Adrenal gland (tissue), 5 donors: Measurements from ENCODE around the gene LARP4B.

Experiments
- CTCF ChIP-seq, 6 experiments: fragments of 450-650 bp in 4 of 6; fragments of 200-600 bp in 2 of 6; sonication (generic) in 1 of 6; IDR thresholded peaks; 1 replicate in 5 of 6; 2 replicates in 1 of 6; pipeline versions ENCODE4 v1.5.1 to v1.8.0; 2016 to 2021; ENCODE audit warnings: antibody characterized with exemption in 6 of 6, mild to moderate bottlenecking in 2 of 6, moderate library complexity in 1 of 6
- POLR2A ChIP-seq, 2 donors: fragments of 450-650 bp; IDR thresholded peaks; one replicate each; pipeline ENCODE4 v1.6.1; 2017; ENCODE audit warnings: antibody characterized with exemption in 2 of 2, mild to moderate bottlenecking in 2 of 2, moderate library complexity in 1 of 2
- donor health status: DM: no; HTN: no; CAD: no.

- TF ChIP-seq CTCF (IDR thresholded peaks at IDR 0.05) (no peak), POLR2A (IDR thresholded peaks at IDR 0.05) (no peak)
Observed at GRCh38 chr10:978826-979421, 47.4 kb upstream of the LARP4B start.
